HepG2 (cell line): Measurements from ENCODE around the gene PDIA4. TPM values are rescaled to one million over a fixed set of nuclear protein-coding genes. Genes with fewer than 3 reads are reported as not detected.

ENCODE experiments used
- BCL6 ChIP-seq: IDR thresholded peaks from 2 replicates; pipeline ENCODE4 v1.6.1; 2016; ENCODE audit warnings: missing genetic modification reagents, missing compliant biosample characterization
- CENPX ChIP-seq: sonication (generic); formaldehyde crosslinking; IDR thresholded peaks from 2 replicates; pipeline ENCODE4 v1.9.0; 2021; ENCODE audit warnings: mild to moderate bottlenecking, missing genetic modification reagents, moderate library complexity
- HDAC2 ChIP-seq: sonication (generic); formaldehyde crosslinking; IDR thresholded peaks from 2 replicates; pipeline ENCODE4 v1.4.0; 2020; ENCODE audit warnings: missing genetic modification reagents
- KDM2A ChIP-seq: sonication (generic); formaldehyde crosslinking; IDR thresholded peaks from 2 replicates; pipeline ENCODE4 v1.4.0; 2020; ENCODE audit warnings: low read depth, missing genetic modification reagents, borderline replicate concordance
- KLF12 ChIP-seq: sonication (generic); formaldehyde crosslinking; IDR thresholded peaks from 2 replicates; pipeline ENCODE4 v1.4.0; 2020; ENCODE audit warnings: missing genetic modification reagents, borderline replicate concordance
- MIXL1 ChIP-seq: IDR thresholded peaks from 2 replicates; pipeline ENCODE4 v1.6.1; 2016
- NFYB ChIP-seq: sonication (generic); formaldehyde crosslinking; IDR thresholded peaks from 2 replicates; pipeline ENCODE4 v1.4.0; 2020; ENCODE audit warnings: missing genetic modification reagents
- NR1H2 ChIP-seq: sonication (generic); formaldehyde crosslinking; IDR thresholded peaks from 2 replicates; pipeline ENCODE4 v1.8.1; 2022; ENCODE audit warnings: low read depth, missing genetic modification reagents, borderline replicate concordance
- ONECUT2 ChIP-seq: sonication (generic); formaldehyde crosslinking; IDR thresholded peaks from 2 replicates; pipeline ENCODE4 v1.4.0; 2020; ENCODE audit warnings: missing genetic modification reagents
- PATZ1 ChIP-seq: sonication (generic); formaldehyde crosslinking; IDR thresholded peaks from 2 replicates; pipeline ENCODE4 v1.4.0; 2020; ENCODE audit warnings: missing genetic modification reagents
- PHF21A ChIP-seq: sonication (generic); formaldehyde crosslinking; IDR thresholded peaks from 2 replicates; pipeline ENCODE4 v1.5.0; 2020; ENCODE audit warnings: mild to moderate bottlenecking, missing genetic modification reagents
- POLR2A ChIP-seq, 2 experiments: IDR thresholded peaks; 2 replicates each; pipeline ENCODE4 v1.6.1; 2011; ENCODE audit warnings: low read depth in 2 of 2, low read length in 2 of 2, mild to moderate bottlenecking in 1 of 2, moderate library complexity in 1 of 2; ENCODE audit not compliant: insufficient read depth in 1 of 2
- RFX3 ChIP-seq: IDR thresholded peaks from 2 replicates; pipeline ENCODE4 v1.6.1; 2016; ENCODE audit warnings: missing biosample characterization, missing genetic modification reagents
- RFXAP ChIP-seq: sonication (generic); formaldehyde crosslinking; IDR thresholded peaks from 2 replicates; pipeline ENCODE4 v1.4.0; 2020; ENCODE audit warnings: missing genetic modification reagents, borderline replicate concordance
- SOX13 ChIP-seq, 3 experiments: fragments of 450-650 bp in 1 of 3; sonication (generic) in 1 of 3; formaldehyde crosslinking in 1 of 3; IDR thresholded peaks in 2 of 3; conservative IDR thresholded peaks in 1 of 3; 2 replicates each; pipeline versions ENCODE4 v1.5.0 to v1.6.1; 2016 to 2020; ENCODE audit warnings: antibody characterized with exemption in 1 of 3, mild to moderate bottlenecking in 1 of 3, missing compliant biosample characterization in 1 of 3, missing genetic modification reagents in 1 of 3, moderate library complexity in 1 of 3
- SP4 ChIP-seq: sonication (generic); formaldehyde crosslinking; IDR thresholded peaks from 2 replicates; pipeline ENCODE4 v1.8.1; 2023; ENCODE audit warnings: mild to moderate bottlenecking, missing genetic modification reagents
- SSRP1 ChIP-seq: IDR thresholded peaks from 2 replicates; pipeline ENCODE4 v1.6.1; 2016; ENCODE audit warnings: control low read depth
- TARDBP ChIP-seq: sonication (generic); formaldehyde crosslinking; IDR thresholded peaks from 2 replicates; pipeline ENCODE4 v1.8.0; 2022; ENCODE audit warnings: mild to moderate bottlenecking, missing genetic modification reagents
- TFAP4 ChIP-seq: sonication (generic); IDR thresholded peaks from 2 replicates; pipeline ENCODE4 v1.6.1; 2016; ENCODE audit warnings: low read depth, borderline replicate concordance
- ZNF350 ChIP-seq: sonication (generic); formaldehyde crosslinking; IDR thresholded peaks from 2 replicates; pipeline ENCODE4 v1.4.0; 2020; ENCODE audit warnings: mild to moderate bottlenecking, low read depth, missing genetic modification reagents, borderline replicate concordance
- ZNF547 ChIP-seq: sonication (generic); formaldehyde crosslinking; IDR thresholded peaks from 2 replicates; pipeline ENCODE4 v1.5.1; 2020; ENCODE audit warnings: mild to moderate bottlenecking, missing genetic modification reagents
- ZNF800 ChIP-seq: sonication (generic); formaldehyde crosslinking; IDR thresholded peaks from 2 replicates; pipeline ENCODE4 v1.4.0; 2020; ENCODE audit warnings: missing genetic modification reagents
- polyA plus RNA-seq, 8 experiments: library from polyadenylated mRNA; depleted of rRNA in 3 of 8; stranded (reverse) in 7 of 8; unstranded in 1 of 8; fragments of >200 nt; fragmentation: Illumina TruSeq in 4 of 8; extraction: Trizol in 4 of 8; gene quantifications; 2 replicates each; pipeline versions ENCODE4 v1.2.1 to v1.2.3, GENCODE V29; 2011 to 2016; ENCODE audit warnings: low read depth in 4 of 8, missing spikeins in 1 of 8, mixed read lengths in 1 of 8; ENCODE audit not compliant: insufficient read depth in 1 of 8
- total RNA-seq, 5 experiments: library from RNA; depleted of rRNA; stranded (reverse); fragments of >200 nt; fragmentation: Illumina TruSeq; extraction: Trizol; gene quantifications; 2 replicates each; pipeline ENCODE4 v1.2.3, GENCODE V29; 2016; ENCODE audit warnings: low read depth in 1 of 5
- TF ChIP-seq, protein P1 (sequence below): sonication (generic); formaldehyde crosslinking; IDR thresholded peaks from 2 replicates; pipeline ENCODE4 v1.5.0; 2020; ENCODE audit warnings: missing genetic modification reagents
- TF ChIP-seq, protein P2 (sequence below): IDR thresholded peaks from 2 replicates; pipeline ENCODE4 v1.6.1; 2016; ENCODE audit warnings: low read depth, borderline replicate concordance

The PDIA4 gene
- total and polyA plus RNA-seq, 2 of the 13 experiments (the other 11 are each of a cell fraction or from before 2014, with no cell fraction given) = 278 to 402 TPM

DNA sequence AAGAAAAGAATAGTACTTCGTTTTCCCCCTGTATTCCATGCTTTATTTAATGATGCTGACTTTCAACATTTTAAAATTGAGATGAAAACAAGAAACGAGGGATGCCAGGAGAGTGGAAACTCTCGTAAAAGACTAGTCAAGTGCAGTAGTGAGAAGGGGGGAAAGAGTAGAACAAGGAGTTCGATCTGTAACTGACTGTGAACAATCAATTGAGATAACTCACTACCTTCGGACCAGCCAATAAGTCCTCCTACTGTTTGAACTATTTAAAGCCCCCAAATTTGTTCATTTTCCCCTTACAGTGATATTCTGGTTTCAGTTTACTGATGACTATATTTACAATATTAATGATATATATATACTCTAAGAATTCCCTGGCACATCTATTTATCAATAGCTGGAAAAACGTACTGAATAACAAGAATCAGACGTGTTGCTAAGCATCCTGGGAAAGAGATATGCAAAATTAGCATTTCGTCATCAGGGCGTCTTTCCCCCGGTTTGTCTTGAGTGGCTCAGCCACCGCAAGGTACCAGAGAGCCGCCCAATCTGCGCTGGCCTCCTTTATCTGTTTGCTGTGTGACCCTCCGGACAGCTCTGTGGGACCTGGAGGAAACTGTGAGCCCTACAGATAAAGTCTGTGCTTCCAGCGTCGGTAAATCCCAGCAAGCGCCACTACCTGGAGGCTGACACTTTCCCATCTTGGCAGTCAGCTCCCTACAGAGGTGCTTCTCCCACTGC is 41.1 kb downstream of the PDIA4 start (continued):
- peak in 1 of 2 experiments; percentile 61; a peak in 2 of 4 replicates for TF ChIP-seq POLR2A (IDR thresholded peaks at IDR 0.05; ENCODE audit: insufficient read depth in 1 of 2, low read depth in 2 of 2, low read length in 2 of 2)
- peak; percentile 81; the same call in 1 of the 2 replicates for TF ChIP-seq RFXAP (CRISPR knock-in tag)
- TF ChIP-seq MIXL1 (CRISPR knock-in tag) = peak; percentile 78; the same call in 1 of the 2 replicates
- TF ChIP-seq ZNF800 (CRISPR knock-in tag) = peak; percentile 49; the same call in 1 of the 2 replicates
- TF ChIP-seq TARDBP (CRISPR knock-in tag) = 0 out of 2 replicates have a peak, but pooled peaks have one; percentile 24
- TF ChIP-seq SSRP1 (CRISPR knock-in tag) = 0 out of 2 replicates have a peak, but pooled peaks have one; percentile 66
- no peak for TF ChIP-seq SOX13 (IDR thresholded peaks at IDR 0.05)
- TF ChIP-seq SOX13 (CRISPR knock-in tag; conservative IDR thresholded peaks at IDR 0.05 in 1 of 2, IDR thresholded peaks at IDR 0.05 in 1 of 2) = peak in 1 of 2 experiments; percentile 37; a peak in 1 of 4 replicates
- TF ChIP-seq, protein P1, sequence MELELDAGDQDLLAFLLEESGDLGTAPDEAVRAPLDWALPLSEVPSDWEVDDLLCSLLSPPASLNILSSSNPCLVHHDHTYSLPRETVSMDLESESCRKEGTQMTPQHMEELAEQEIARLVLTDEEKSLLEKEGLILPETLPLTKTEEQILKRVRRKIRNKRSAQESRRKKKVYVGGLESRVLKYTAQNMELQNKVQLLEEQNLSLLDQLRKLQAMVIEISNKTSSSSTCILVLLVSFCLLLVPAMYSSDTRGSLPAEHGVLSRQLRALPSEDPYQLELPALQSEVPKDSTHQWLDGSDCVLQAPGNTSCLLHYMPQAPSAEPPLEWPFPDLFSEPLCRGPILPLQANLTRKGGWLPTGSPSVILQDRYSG (CRISPR knock-in tag) = no peak
- 0 out of 2 replicates have a peak, but pooled peaks have one; percentile 23 for TF ChIP-seq KDM2A (CRISPR knock-in tag)
- peak; percentile 38; the same call in 1 of the 2 replicates for TF ChIP-seq ZNF350 (CRISPR knock-in tag)
- TF ChIP-seq ZNF547 (CRISPR knock-in tag) = 0 out of 2 replicates have a peak, but pooled peaks have one; percentile 37
- 0 out of 2 replicates have a peak, but pooled peaks have one; percentile 13 for TF ChIP-seq PATZ1 (CRISPR knock-in tag)
- no peak for TF ChIP-seq CENPX (CRISPR knock-in tag)
- 0 out of 2 replicates have a peak, but pooled peaks have one; percentile 37 for TF ChIP-seq SP4 (CRISPR knock-in tag)
- peak; percentile 83 for TF ChIP-seq NFYB (CRISPR knock-in tag)
- TF ChIP-seq TFAP4 = no peak
- peak; percentile 72; the same call in 1 of the 2 replicates for TF ChIP-seq KLF12
- no peak for TF ChIP-seq RFX3 (CRISPR knock-in tag)
- no peak for TF ChIP-seq BCL6 (CRISPR knock-in tag)
- peak; percentile 82 for TF ChIP-seq ONECUT2
- 0 out of 2 replicates have a peak, but pooled peaks have one; percentile 32 for TF ChIP-seq HDAC2 (CRISPR knock-in tag)
- TF ChIP-seq, protein P2, sequence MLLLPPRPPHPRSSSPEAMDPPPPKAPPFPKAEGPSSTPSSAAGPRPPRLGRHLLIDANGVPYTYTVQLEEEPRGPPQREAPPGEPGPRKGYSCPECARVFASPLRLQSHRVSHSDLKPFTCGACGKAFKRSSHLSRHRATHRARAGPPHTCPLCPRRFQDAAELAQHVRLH = peak; percentile 21; the same call in 1 of the 2 replicates
- no peak for TF ChIP-seq NR1H2 (CRISPR knock-in tag)
- TF ChIP-seq PHF21A (CRISPR knock-in tag) = peak; percentile 62; the same call in 1 of the 2 replicates
